H1 (cell line): ENCODE results near the gene SLC2A14. TPM values are rescaled to one million over a fixed set of nuclear protein-coding genes. Genes with fewer than 3 reads are reported as not detected.
"Not testable (repeated sequence)": the region's sequence is repeated elsewhere in the genome, so short reads cannot be mapped to it uniquely, and the experiment has no call there.

Experiments
- CTCF ChIA-PET: fragments of 300-600 bp; sonication (Branson Sonifier 250); formaldehyde crosslinking; loops from one replicate; lab custom pipeline; 2021; ENCODE audit not compliant: partially characterized antibody; lab: Charles Lee
- POLR2A ChIA-PET: fragments of 300-600 bp; sonication (Branson Sonifier 250); formaldehyde crosslinking; loops from one replicate; lab custom pipeline; 2021; ENCODE audit warnings: inconsistent platforms; ENCODE audit not compliant: partially characterized antibody; lab: Charles Lee
- DNase-seq, 2 experiments: peaks; one replicate each; pipeline versions ENCODE4 v3.0.0 to v3.0.0-alpha.2; 2010 to 2022; ENCODE audit warnings: low spot score in 2 of 2, low read depth in 1 of 2, mixed read lengths in 1 of 2
- FAIRE-seq: peaks from 2 replicates; lab custom pipeline; 2011; peaks lifted over from hg19 to GRCh38; lab: Jason Lieb, UNC
- H2AFZ ChIP-seq: 2 replicates; pipeline ENCODE4 v1.8.1; 2012; ENCODE audit warnings: low read length, inconsistent platforms
- H2AK5ac ChIP-seq: 2 replicates; pipeline ENCODE4 v1.6.1; 2013; ENCODE audit warnings: low read depth, low read length
- H2BK120ac ChIP-seq: replicated peaks from 2 replicates; pipeline ENCODE3; 2013; ENCODE audit warnings: low read depth, low read length, inconsistent platforms
- H2BK12ac ChIP-seq: 2 replicates; pipeline ENCODE4 v1.6.1; 2013; ENCODE audit warnings: low read depth, low read length
- H2BK15ac ChIP-seq: 2 replicates; pipeline ENCODE4 v1.6.1; 2013; ENCODE audit warnings: low read length
- H2BK20ac ChIP-seq: 2 replicates; pipeline ENCODE4 v1.6.1; 2013; ENCODE audit warnings: low read length
- H2BK5ac ChIP-seq: 2 replicates; pipeline ENCODE4 v1.6.1; 2013; ENCODE audit warnings: low read depth, low read length
- H3K14ac ChIP-seq: 2 replicates; pipeline ENCODE4 v1.6.1; 2013; ENCODE audit warnings: inconsistent platforms; ENCODE audit not compliant: insufficient read length
- H3K18ac ChIP-seq: 2 replicates; pipeline ENCODE4 v1.6.1; 2013; ENCODE audit warnings: low read length; ENCODE audit errors: extremely low read depth
- H3K23ac ChIP-seq: 2 replicates; pipeline ENCODE4 v1.6.1; 2013; ENCODE audit warnings: inconsistent platforms; ENCODE audit not compliant: insufficient read length
- H3K23me2 ChIP-seq: 2 replicates; pipeline ENCODE4 v1.6.1; 2013; ENCODE audit warnings: low read depth, low read length
- H3K27ac ChIP-seq: 2 replicates; pipeline ENCODE4 v1.6.1; 2011; ENCODE audit warnings: low read depth, low read length, inconsistent platforms
- H3K27me3 ChIP-seq, 4 experiments: replicated peaks in 1 of 4; 1 replicate in 1 of 4; 2 replicates in 3 of 4; pipeline versions ENCODE4 v1.6.1 to v1.8.1; 2011 to 2013; ENCODE audit warnings: low read length in 3 of 4, mild to moderate bottlenecking in 3 of 4, inconsistent platforms in 2 of 4, mixed read lengths in 2 of 4, moderate library complexity in 1 of 4; ENCODE audit not compliant: control insufficient read depth in 3 of 4, insufficient read depth in 3 of 4; ENCODE audit errors: extremely low read depth in 1 of 4
- H3K36me3 ChIP-seq, 4 experiments: 2 replicates each; pipeline versions ENCODE4 v1.6.1 to v1.8.1; 2011 to 2013; ENCODE audit warnings: mild to moderate bottlenecking in 4 of 4, low read length in 3 of 4, moderate library complexity in 2 of 4, control low read depth in 1 of 4, inconsistent platforms in 1 of 4; ENCODE audit not compliant: insufficient read depth in 4 of 4, control insufficient read depth in 2 of 4
- H3K4ac ChIP-seq: replicated peaks from 2 replicates; pipeline ENCODE3; 2013; ENCODE audit warnings: low read length, low read depth, mixed read lengths, inconsistent platforms; ENCODE audit not compliant: insufficient read length
- H3K4me1 ChIP-seq, 4 experiments: replicated peaks in 1 of 4; 1 replicate in 1 of 4; 2 replicates in 3 of 4; pipeline versions ENCODE4 v1.6.1 to v1.8.1; 2011 to 2013; ENCODE audit warnings: low read length in 3 of 4, inconsistent platforms in 2 of 4, mixed read lengths in 1 of 4; ENCODE audit not compliant: insufficient read depth in 4 of 4, control insufficient read depth in 3 of 4
- H3K4me2 ChIP-seq, 2 experiments: 2 replicates each; pipeline versions ENCODE4 v1.6.1 to v1.8.1; 2011 to 2013; ENCODE audit warnings: low read depth in 2 of 2, low read length in 2 of 2, control low read depth in 1 of 2, inconsistent platforms in 1 of 2, mild to moderate bottlenecking in 1 of 2; ENCODE audit not compliant: insufficient read depth in 1 of 2
- H3K4me3 ChIP-seq, 4 experiments: fragments of 200-600, 300-600 bp in 1 of 4; sonication (generic), shearing (Covaris generic), sonication (Bioruptor Twin) in 1 of 4; 2 replicates each; pipeline versions ENCODE4 v1.5.1 to v1.8.1; 2011 to 2016; ENCODE audit warnings: low read length in 4 of 4, low read depth in 3 of 4, control low read depth in 2 of 4, inconsistent platforms in 2 of 4, mild to moderate bottlenecking in 2 of 4, mixed read lengths in 1 of 4, moderate library complexity in 1 of 4; ENCODE audit not compliant: insufficient read depth in 2 of 4; ENCODE audit errors: extremely low read depth in 1 of 4
- H3K56ac ChIP-seq: replicated peaks from 2 replicates; pipeline ENCODE3; 2013; ENCODE audit warnings: low read depth, mild to moderate bottlenecking, mixed read lengths, low read length, inconsistent platforms; ENCODE audit not compliant: insufficient read length
- H3K79me1 ChIP-seq: 2 replicates; pipeline ENCODE4 v1.6.1; 2013; ENCODE audit warnings: low read depth, low read length, control low read depth
- H3K79me2 ChIP-seq, 2 experiments: 2 replicates each; pipeline versions ENCODE4 v1.6.1 to v1.8.1; 2012 to 2013; ENCODE audit warnings: low read length in 2 of 2, mild to moderate bottlenecking in 2 of 2, inconsistent platforms in 1 of 2; ENCODE audit not compliant: insufficient read depth in 2 of 2, control insufficient read depth in 1 of 2
- H3K9ac ChIP-seq, 4 experiments: replicated peaks in 1 of 4; 1 replicate in 1 of 4; 2 replicates in 3 of 4; pipeline versions ENCODE4 v1.6.1 to v1.8.1; 2011 to 2013; ENCODE audit warnings: low read depth in 3 of 4, low read length in 3 of 4, control low read depth in 2 of 4, mild to moderate bottlenecking in 2 of 4, moderate library complexity in 2 of 4, inconsistent platforms in 1 of 4; ENCODE audit errors: extremely low read depth in 1 of 4
- H3K9me3 ChIP-seq, 2 experiments: 2 replicates each; pipeline versions ENCODE4 v1.6.1 to v1.8.1; 2012 to 2013; ENCODE audit warnings: mild to moderate bottlenecking in 2 of 2, moderate library complexity in 2 of 2, control low read depth in 1 of 2, inconsistent platforms in 1 of 2, low read depth in 1 of 2, low read length in 1 of 2, mixed read lengths in 1 of 2; ENCODE audit not compliant: insufficient read depth in 2 of 2
- H4K20me1 ChIP-seq, 2 experiments: replicated peaks in 1 of 2; 2 replicates each; pipeline versions ENCODE3 to v1.8.1; 2011 to 2013; ENCODE audit warnings: inconsistent platforms in 2 of 2, low read length in 2 of 2, mild to moderate bottlenecking in 1 of 2; ENCODE audit not compliant: insufficient read depth in 2 of 2, control insufficient read depth in 1 of 2
- H4K5ac ChIP-seq: 2 replicates; pipeline ENCODE4 v1.6.1; 2013; ENCODE audit warnings: low read length, low read depth, mixed read lengths, inconsistent platforms; ENCODE audit not compliant: insufficient read length
- H4K8ac ChIP-seq: 2 replicates; pipeline ENCODE4 v1.8.0; 2013; ENCODE audit warnings: mild to moderate bottlenecking, moderate library complexity, low read length, inconsistent platforms; ENCODE audit not compliant: insufficient read depth; ENCODE audit errors: extremely low read depth
- H4K91ac ChIP-seq: replicated peaks from 2 replicates; pipeline ENCODE3; 2013; ENCODE audit warnings: low read length, mixed read lengths, inconsistent platforms; ENCODE audit not compliant: insufficient read length
- WGBS, 2 experiments: shearing (Covaris generic) in 1 of 2; methylation state at CpG; one replicate each; pipeline versions ENCODE4 v1.1.6 to v1.1.7; 2013 to 2015; ENCODE audit warnings: low lambda C conversion rate in 2 of 2, mixed read lengths in 2 of 2, inconsistent platforms in 1 of 2, low coverage in 1 of 2, missing lambda C conversion rate in 1 of 2; ENCODE audit not compliant: insufficient replicate concordance in 2 of 2, insufficient coverage in 1 of 2, insufficient read length in 1 of 2; ENCODE audit errors: extremely low coverage in 1 of 2, missing lambda C conversion rate in 1 of 2; 5-methylcytosine and 5-hydroxymethylcytosine counted together
- polyA plus RNA-seq, 7 experiments: library from polyadenylated mRNA; depleted of rRNA in 3 of 7; stranded (reverse) in 5 of 7; unstranded in 2 of 7; fragments of >200 nt in 5 of 7; fragments of 200-250 nt in 2 of 7; gene quantifications; 1 replicate in 5 of 7; 2 replicates in 1 of 7; 4 replicates in 1 of 7; pipeline versions ENCODE4 v1.2.1 to v1.2.3, GENCODE V29; 2011 to 2013; ENCODE audit warnings: missing spikeins in 2 of 7, mixed read lengths in 2 of 7
- total RNA-seq: library from RNA; stranded (reverse); fragmentation: NEBNext Ultra II Directional; extraction: Animal tissue kit (Norgen Biotek cat#: 25700); gene quantifications from 2 replicates; pipeline ENCODE4 v1.2.1, GENCODE V29; 2021

Gene SLC2A14
- total and polyA plus RNA-seq, 2 of the 8 experiments (the other 6 are each of a cell fraction or from before 2014, with no cell fraction given) = 11.1 to 19.3 TPM

DNA sequence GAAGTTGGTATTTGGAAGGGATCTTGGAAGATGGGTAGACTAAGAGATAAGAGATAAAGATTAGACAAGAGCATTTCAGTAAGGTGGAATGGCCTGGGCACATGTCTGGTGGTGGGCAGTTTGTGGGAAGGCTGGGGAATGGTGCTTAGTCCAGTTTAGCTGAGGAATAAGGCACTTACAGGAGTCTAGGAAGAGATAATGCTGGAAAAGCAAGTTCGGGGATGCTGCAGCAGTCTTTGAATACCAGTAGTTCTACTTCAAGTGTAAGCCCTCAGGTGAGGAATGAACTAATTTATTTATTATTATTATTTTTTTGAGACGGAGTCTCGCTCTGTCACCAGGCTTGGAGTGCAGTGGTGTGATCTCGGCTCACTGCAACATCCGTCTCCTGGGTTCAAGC lies 22.6 kb downstream of the SLC2A14 start:
- POLR2A ChIA-PET, H3K36me3 ChIP-seq, H3K23ac ChIP-seq, H3K18ac ChIP-seq, H3K4ac ChIP-seq, H2BK15ac ChIP-seq, H3K23me2 ChIP-seq, H4K5ac ChIP-seq, H3K79me1 ChIP-seq, H4K20me1 ChIP-seq, H3K79me2 ChIP-seq, H4K8ac ChIP-seq, H3K4me1 ChIP-seq, FAIRE-seq, H3K27ac ChIP-seq, H2AFZ ChIP-seq, H3K9me3 ChIP-seq, H4K91ac ChIP-seq, H3K9ac ChIP-seq, H2BK120ac ChIP-seq, H3K14ac ChIP-seq, H3K4me3 ChIP-seq, H3K56ac ChIP-seq, H3K27me3 ChIP-seq, H3K4me2 ChIP-seq, DNase-seq: not testable (repeated sequence)
- Histone ChIP-seq H2AK5ac (peak overlapping the region; percentile 48; the same call in 1 of the 2 replicates), H2BK12ac (peak overlapping the region; percentile 98), H2BK20ac (peak overlapping the region; percentile 86; the same call in 1 of the 2 replicates), H2BK5ac (peak overlapping the region; percentile 71; the same call in 1 of the 2 replicates)
- 94% methylated on average over 5 of the region's 5 CpGs; no CpG with 5 or more reads in 1 of the 2 experiments for WGBS, 2 experiments
- CTCF ChIA-PET = interaction anchor here (0.6 to 1.6 kb wide), 3 partner anchors 9 to 133 kb away, joined by 3 to 4 read pairs (median 3); no protein-coding TSS in a partner anchor

DNA sequence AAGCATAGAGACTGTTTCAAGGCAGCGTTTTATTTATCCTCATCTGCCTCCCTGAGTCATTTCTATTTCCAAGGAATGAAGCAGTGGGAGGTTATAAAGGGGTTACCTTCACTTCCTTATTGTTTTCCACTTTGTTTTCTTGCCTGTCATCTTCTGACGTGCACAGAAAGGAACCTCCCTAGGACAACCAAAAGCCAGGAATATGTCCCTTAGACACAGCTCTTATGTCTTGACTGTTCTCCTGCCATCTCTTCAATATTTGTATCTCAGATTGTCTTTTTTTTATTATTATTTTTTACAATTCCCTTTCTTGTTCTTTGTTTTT lies 24.7 kb downstream of the SLC2A14 start:
- H4K20me1 ChIP-seq, H2BK15ac ChIP-seq, H3K27me3 ChIP-seq, H2BK20ac ChIP-seq, H3K27ac ChIP-seq, H4K8ac ChIP-seq, DNase-seq, H3K18ac ChIP-seq, H3K4me1 ChIP-seq, H3K23me2 ChIP-seq, H3K9me3 ChIP-seq, H3K9ac ChIP-seq, H2BK120ac ChIP-seq, H3K79me1 ChIP-seq, POLR2A ChIA-PET, H3K4ac ChIP-seq, H4K5ac ChIP-seq, H3K36me3 ChIP-seq, H2BK5ac ChIP-seq, H3K4me3 ChIP-seq, H2BK12ac ChIP-seq, H3K56ac ChIP-seq, FAIRE-seq, H2AK5ac ChIP-seq, H3K79me2 ChIP-seq, H4K91ac ChIP-seq, H2AFZ ChIP-seq, H3K23ac ChIP-seq, H3K14ac ChIP-seq: not testable (repeated sequence)
- CTCF ChIA-PET = interaction anchor here (1.1 to 2.6 kb wide), 2 partner anchors 16 to 85 kb away, joined by 4 to 8 read pairs; no protein-coding TSS in a partner anchor
- WGBS, 2 experiments = 54% methylated on average over 2 of the region's 2 CpGs; no CpG with 5 or more reads in 1 of the 2 experiments
- H3K4me2 ChIP-seq = 0 out of 4 replicates have a peak overlapping the region, but pooled peaks of 1 of the 2 experiments have one; percentile 22
